Activated CD4-positive, CD25-positive, alpha-beta regulatory T cell treated with anti-CD3 and anti-CD28 coated beads, Interleukin-2, amount 50 U/mL, for 72 hours (primary cell): Measurements from ENCODE around the gene FRS2.

Experiments
- DNase-seq: peaks from one replicate; pipeline ENCODE4 v3.0.0; 2021

FRS2 gene

GRCh38 chr12:69502345-69503081, 32.3 kb downstream of the FRS2 start:
- no peak for DNase-seq

DNA sequence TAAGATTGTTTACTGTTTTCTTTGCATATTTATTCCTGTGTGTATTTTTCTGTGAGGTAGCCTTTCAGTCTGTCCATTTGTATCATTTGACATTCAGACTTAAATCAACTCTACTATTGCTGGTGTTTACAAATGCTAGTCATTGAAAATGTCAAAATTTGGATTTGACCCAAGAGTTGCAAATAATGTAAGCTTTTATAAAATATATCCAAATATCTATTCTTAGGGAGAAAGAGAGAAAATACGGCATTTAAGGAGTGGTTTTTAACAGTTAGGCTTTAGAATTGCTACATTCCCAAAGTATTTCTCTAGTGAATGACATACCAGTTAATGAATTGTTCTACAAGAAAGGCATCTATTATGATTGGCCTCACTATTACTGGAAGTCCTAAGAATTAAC, 37.9 kb downstream of the FRS2 start:
- no peak for DNase-seq

GRCh38 chr12:69508621-69509020, 38.4 kb downstream of the FRS2 start:
- DNase-seq = no peak

GRCh38 chr12:69509308-69509736, 39.1 kb downstream of the FRS2 start:
- DNase-seq = no peak

DNA sequence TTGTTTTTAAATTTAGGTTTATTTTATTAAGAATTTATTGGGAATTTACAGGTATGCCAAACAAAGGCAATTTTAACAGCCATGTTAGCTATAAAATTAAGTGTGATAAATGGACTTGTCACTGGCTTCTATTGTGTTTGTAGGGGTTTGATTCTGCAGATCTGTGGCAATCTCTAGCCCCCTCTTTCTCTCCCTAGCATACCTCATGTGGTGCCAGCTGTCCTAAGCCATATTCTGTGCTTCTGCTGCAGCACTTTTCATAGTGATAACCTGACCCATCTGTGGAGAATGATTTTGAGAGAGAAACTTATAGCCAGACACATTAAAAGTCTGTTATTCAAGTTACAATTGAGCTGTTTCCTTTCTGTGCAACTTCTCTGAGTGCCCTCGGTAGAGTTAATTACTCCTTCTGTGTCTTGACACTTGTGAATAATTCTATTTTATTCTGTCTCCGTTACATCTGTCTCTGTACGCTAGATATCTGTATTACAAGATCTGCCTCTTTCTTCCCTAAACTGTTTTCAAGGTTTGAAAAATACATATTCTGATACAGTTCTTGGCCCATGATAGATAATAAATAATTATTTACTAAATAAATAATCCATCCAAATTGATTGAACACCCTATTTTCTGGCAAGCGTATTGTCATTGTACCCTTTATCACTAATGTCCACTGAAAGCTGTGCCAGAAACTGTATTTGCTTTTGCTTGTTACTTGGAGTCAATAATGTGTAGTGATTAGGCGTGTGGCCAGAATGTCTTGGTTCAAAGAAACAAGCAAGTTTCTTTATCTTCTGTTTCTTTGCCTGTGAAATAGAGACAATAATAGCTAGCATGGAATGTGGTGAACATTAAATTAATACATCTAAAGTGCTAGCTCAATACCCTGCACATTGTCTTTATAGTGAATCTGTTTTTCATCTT, 40.0 kb downstream of the FRS2 start:
- no peak for DNase-seq

GRCh38 chr12:69511016-69511415, 40.8 kb downstream of the FRS2 start:
- DNase-seq = no peak

DNA sequence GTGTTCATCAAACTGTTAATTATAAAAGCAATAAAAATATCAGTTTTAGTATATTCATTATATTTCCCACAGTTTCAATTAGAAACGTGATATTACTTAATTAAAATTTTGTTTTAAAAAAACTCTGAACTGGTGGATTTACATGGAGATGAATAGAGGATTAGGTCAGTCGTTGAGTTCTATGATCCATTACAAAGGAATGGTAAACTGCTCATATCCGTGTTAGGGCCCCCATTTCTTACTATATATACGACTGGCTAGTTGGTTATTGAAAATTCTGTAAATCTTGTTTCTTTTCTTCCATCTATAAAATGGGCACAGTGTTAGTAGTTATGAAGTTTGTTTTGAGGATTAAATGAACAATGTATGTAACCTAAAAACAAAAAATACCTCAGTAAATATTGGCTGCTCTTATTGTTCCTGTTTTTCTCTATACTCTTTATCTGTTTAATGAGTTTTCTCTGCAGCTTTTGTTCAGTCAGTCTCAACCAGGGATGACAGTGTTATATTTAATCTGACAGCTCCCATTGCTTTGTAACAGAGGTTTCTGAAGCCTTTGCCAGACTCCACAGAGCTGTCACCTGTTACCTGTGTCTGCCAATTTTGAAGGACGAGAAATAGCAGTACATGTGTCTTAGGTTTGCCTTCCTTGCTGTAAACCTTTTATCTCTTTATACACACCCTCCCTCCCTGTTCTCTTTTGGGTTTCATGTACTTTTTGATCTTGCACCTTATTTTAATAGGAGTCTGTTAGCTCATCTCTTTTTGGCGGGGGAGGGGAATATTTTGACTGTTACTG, 41.5 kb downstream of the FRS2 start:
- DNase-seq = no peak

- DNase-seq = no peak
Observed at GRCh38 chr12:69512820-69513219, 42.6 kb downstream of the FRS2 start.

DNA sequence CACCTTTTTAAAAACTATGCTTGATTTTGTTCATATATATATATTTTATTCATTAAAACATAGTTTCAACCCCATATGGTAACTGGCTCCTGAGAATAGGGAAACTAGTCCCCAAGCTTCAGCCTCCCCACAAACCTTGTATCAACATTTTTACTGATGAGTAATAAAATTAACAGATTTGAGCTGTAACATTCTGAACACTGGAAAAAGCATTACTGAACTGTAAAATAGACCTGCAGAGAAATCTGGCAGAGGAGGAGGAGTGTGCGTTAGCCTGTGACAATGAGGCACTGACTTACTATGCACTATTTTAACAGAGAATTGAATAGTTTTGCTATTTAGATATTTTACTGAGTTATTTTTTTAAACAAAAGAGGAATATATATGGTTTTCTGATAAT, 43.1 kb downstream of the FRS2 start:
- DNase-seq = no peak

- DNase-seq = no peak
Observed at GRCh38 chr12:69514111-69514510, 43.9 kb downstream of the FRS2 start.

- no peak for DNase-seq
Observed at GRCh38 chr12:69514845-69515244, 44.7 kb downstream of the FRS2 start.

GRCh38 chr12:69515394-69515930, 45.3 kb downstream of the FRS2 start:
- no peak for DNase-seq

- DNase-seq = no peak
Observed at GRCh38 chr12:69516950-69517349, 46.8 kb downstream of the FRS2 start.

GRCh38 chr12:69517406-69517805, 47.2 kb downstream of the FRS2 start:
- DNase-seq = no peak

DNA sequence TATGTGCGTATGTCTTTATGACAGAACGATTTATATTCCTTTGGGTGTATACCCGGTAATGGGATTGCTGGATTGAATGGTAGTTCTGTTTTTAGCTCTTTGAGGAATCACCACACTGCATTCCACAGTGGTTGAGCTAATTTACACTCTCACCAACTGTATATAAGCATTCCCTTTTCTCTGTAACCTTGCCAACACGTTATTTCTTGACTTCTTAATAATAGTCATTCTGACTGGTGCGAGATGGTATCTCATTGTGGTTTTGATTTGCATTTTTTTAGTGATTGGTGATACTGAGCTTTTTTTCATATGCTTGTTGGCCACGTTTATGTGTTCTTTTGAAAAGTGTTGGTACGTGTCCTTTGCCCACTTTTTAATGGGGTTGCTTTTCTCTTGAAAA, 49.7 kb downstream of the FRS2 start:
- no peak for DNase-seq

DNA sequence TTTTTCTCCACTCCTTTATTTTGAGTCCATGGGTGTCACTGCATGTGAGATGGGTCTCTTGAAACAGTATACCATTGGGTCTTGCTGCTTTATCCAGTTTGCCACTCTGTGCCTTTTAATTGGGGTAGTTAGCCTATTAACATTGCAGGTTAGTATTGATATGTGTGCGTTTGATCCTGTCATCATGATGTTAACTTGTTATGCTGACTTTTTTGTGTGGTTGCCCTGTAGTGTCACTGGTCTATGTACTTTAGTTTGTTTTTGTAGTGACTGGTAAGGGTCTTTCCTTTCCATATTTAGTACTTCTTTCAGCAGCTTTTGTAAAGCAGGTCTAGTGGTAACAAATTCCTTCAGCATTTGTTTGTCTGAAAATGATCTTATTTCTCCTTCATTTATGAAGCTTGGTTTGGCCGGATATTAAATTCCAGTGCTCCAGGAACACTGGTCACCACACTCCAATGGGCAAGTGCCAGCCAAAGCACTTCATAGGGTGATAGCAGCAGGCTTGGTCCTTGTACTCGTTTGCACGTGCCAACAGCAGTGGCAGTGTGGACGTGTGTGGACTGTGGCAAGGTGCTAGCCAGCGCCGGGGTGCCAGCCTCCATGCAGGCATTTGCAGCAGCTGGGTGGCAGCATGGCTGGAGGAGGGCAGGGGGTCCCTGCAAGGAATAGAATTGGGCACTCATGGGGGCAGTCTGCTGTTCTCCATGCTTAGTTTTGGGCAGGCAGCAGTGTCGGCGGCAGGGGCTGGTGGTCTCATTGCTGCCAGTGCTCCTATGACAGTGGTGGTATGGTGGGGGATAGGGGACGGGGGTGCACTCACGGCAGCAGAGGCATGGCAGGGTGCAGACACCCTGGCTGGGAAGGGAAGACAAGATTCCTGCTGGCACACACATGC, 53.5 kb downstream of the FRS2 start:
- no peak for DNase-seq

GRCh38 chr12:69524331-69524630, 54.1 kb downstream of the FRS2 start:
- DNase-seq = no peak

- DNase-seq = no peak
Observed at GRCh38 chr12:69524755-69525469, 54.7 kb downstream of the FRS2 start.

GRCh38 chr12:69527506-69528272, 57.5 kb downstream of the FRS2 start:
- DNase-seq = no peak

GRCh38 chr12:69529021-69529420, 58.8 kb downstream of the FRS2 start:
- DNase-seq = no peak

GRCh38 chr12:69533844-69534243, 63.7 kb downstream of the FRS2 start:
- no peak for DNase-seq
